SK-N-SH (cell line): ENCODE data around the gene NCF4.

Experiments used
- SMC3 ChIP-seq: IDR thresholded peaks from 2 replicates; pipeline ENCODE4 v1.6.1; 2012; ENCODE audit warnings: low read depth, low read length, improper control_type of control experiment
- USF1 ChIP-seq: IDR thresholded peaks from 2 replicates; pipeline ENCODE4 v1.4.0; 2012; ENCODE audit warnings: low read depth, borderline replicate concordance

GRCh38 chr22:36811094-36811800 is 49.6 kb upstream of the NCF4 start:
- TF ChIP-seq SMC3 (no peak), USF1 (no peak)
